Thyroid gland (tissue), 4 donors: ENCODE results near the gene ANKRD60.

Source experiments
- CTCF ChIP-seq, 6 experiments: fragments of 200-600 bp in 3 of 6; fragments of 450-650 bp in 3 of 6; sonication (generic) in 3 of 6; IDR thresholded peaks; one replicate each; pipeline ENCODE4 v1.5.1; 2016 to 2019; ENCODE audit warnings: antibody characterized with exemption in 6 of 6, mild to moderate bottlenecking in 2 of 6, inconsistent platforms in 1 of 6, moderate library complexity in 1 of 6
- POLR2A ChIP-seq, 2 donors: fragments of 450-650 bp; IDR thresholded peaks; one replicate each; pipeline ENCODE4 v1.6.1; 2017; ENCODE audit warnings: antibody characterized with exemption in 2 of 2, mild to moderate bottlenecking in 2 of 2, moderate library complexity in 1 of 2

DNA sequence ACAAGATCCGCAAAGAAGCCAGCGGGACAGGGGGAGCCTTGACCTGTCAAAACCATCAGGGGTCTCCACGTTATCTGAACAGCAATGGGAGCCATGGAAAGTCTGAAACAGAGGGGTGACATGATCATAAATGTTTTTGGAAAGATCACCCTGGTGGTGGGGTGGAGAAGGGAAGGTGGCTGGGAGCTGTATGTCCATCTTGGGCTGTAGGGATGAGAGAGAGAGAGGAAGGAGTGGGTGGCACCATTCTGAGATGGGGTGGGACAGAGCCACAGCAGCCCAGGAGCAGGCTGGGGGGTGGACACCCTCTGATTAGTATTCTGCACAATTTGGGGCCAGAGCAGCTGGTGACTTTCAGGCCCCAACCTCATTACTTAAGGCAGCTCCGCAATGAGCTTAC is 30.1 kb downstream of the ANKRD60 start:
- TF ChIP-seq CTCF (IDR thresholded peaks at IDR 0.05) (no peak), POLR2A (IDR thresholded peaks at IDR 0.05) (no peak)
